BJ (cell line): ENCODE data around the gene LEMD2. TPM values are rescaled to one million over a fixed set of nuclear protein-coding genes. Genes with fewer than 3 reads are reported as not detected.
A peak's percentile ranks its signal among the peaks of the same experiment; 100 is the strongest.

Experiments used
- CTCF ChIA-PET: fragments of 350-600 bp; formaldehyde crosslinking; extraction: SDS; loops from one replicate; lab custom pipeline; 2021; ENCODE audit warnings: antibody characterized with exemption, inconsistent platforms; lab: Yijun Ruan, JAX
- POLR2A ChIA-PET: fragments of 300-600 bp; sonication (Branson Sonifier 250); formaldehyde crosslinking; extraction: SDS; loops from one replicate; lab custom pipeline; 2021; ENCODE audit warnings: antibody characterized with exemption; lab: Charles Lee
- DNase-seq: peaks from one replicate; pipeline ENCODE4 v3.0.0-alpha.2; 2011; ENCODE audit warnings: low read depth
- H3K27me3 ChIP-seq: 2 replicates; pipeline ENCODE4 v1.6.0; 2011; ENCODE audit warnings: low read length; ENCODE audit not compliant: control insufficient read depth, insufficient read depth
- H3K36me3 ChIP-seq: 2 replicates; pipeline ENCODE4 v1.5.1; 2011; ENCODE audit warnings: low read length; ENCODE audit not compliant: control insufficient read depth, insufficient read depth
- H3K4me3 ChIP-seq: 2 replicates; pipeline ENCODE4 v1.5.1; 2011; ENCODE audit warnings: low read depth, mild to moderate bottlenecking, control low read depth, low read length
- polyA plus RNA-seq: library from polyadenylated mRNA; depleted of rRNA; stranded (reverse); fragments of >200 nt; gene quantifications from 2 replicates; pipeline ENCODE4 v1.2.3, GENCODE V29; 2011
- TF ChIP-seq, protein P1 (sequence below): IDR thresholded peaks from 2 replicates; pipeline ENCODE4 v1.5.1; 2011; ENCODE audit warnings: low read depth, mild to moderate bottlenecking, control low read depth, inconsistent platforms, low read length, moderate library complexity; ENCODE audit not compliant: insufficient read depth

LEMD2 gene
- polyA plus RNA-seq, 1 experiment: 59.8 TPM

DNA sequence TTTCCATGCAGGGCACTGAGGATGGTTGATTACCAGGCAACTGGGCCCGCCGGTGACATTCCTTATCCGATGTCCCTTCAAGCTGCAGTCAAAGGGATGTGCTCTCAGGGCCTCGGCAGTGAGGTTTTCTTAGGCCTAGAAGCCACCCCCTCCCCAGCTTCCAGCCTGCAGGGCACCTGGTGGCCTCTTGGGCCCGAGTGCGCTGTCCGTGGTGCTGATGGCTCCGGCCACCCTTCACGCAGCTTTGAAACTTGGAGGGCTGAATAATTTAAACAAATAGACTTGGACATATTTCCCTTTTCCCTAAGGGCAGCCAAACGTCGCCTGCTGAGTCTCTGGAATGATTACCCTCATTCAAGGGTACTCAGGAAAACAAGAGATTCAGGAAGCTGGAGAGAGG, 23.7 kb upstream of the LEMD2 start:
- POLR2A ChIA-PET: no interaction called here
- H3K36me3 ChIP-seq: no peaks in the 10 kb centered on the region
- CTCF ChIA-PET: interaction anchor here (0.6 to 1.1 kb wide), 2 partner anchors 11 to 314 kb away, joined by 3 to 4 read pairs; no protein-coding TSS in a partner anchor
- peaks cover 17% of the 10 kb centered on the region for H3K27me3 ChIP-seq
- H3K4me3 ChIP-seq: no peak overlapping the region
- DNase-seq: no peak
- TF ChIP-seq, protein P1, sequence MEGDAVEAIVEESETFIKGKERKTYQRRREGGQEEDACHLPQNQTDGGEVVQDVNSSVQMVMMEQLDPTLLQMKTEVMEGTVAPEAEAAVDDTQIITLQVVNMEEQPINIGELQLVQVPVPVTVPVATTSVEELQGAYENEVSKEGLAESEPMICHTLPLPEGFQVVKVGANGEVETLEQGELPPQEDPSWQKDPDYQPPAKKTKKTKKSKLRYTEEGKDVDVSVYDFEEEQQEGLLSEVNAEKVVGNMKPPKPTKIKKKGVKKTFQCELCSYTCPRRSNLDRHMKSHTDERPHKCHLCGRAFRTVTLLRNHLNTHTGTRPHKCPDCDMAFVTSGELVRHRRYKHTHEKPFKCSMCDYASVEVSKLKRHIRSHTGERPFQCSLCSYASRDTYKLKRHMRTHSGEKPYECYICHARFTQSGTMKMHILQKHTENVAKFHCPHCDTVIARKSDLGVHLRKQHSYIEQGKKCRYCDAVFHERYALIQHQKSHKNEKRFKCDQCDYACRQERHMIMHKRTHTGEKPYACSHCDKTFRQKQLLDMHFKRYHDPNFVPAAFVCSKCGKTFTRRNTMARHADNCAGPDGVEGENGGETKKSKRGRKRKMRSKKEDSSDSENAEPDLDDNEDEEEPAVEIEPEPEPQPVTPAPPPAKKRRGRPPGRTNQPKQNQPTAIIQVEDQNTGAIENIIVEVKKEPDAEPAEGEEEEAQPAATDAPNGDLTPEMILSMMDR: peak; percentile 53

DNA sequence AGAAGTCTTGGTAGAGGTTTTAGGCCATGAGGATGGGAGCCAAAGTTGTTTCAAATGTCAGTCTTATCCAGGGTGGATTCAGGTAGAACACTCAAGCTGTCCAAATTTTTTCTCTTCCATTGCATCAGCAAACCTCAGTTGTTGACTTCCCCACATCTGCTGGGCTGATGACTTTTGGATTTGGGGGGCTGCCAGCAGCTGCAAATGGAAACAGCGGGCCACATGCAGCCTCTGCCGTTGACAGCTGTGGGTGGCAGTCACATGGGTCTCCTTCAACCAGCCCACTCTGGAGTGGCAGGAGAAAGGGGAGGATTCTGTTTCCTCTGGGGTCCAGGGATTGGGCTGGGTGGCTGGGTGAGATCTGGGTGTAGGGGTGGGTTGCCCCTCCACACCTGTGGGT, 20.7 kb upstream of the LEMD2 start:
- Histone ChIP-seq H3K27me3 (peaks cover 26% of the 10 kb centered on the region), H3K36me3 (no peaks in the 10 kb centered on the region), H3K4me3 (no peak overlapping the region)
- CTCF ChIA-PET: interaction anchor here (0.5 kb wide), 1 partner anchor 39 kb away, joined by 3 read pairs; no protein-coding TSS in a partner anchor
- TF ChIP-seq, protein P1: no peak
- no peak for DNase-seq
- POLR2A ChIA-PET: no interaction called here

DNA sequence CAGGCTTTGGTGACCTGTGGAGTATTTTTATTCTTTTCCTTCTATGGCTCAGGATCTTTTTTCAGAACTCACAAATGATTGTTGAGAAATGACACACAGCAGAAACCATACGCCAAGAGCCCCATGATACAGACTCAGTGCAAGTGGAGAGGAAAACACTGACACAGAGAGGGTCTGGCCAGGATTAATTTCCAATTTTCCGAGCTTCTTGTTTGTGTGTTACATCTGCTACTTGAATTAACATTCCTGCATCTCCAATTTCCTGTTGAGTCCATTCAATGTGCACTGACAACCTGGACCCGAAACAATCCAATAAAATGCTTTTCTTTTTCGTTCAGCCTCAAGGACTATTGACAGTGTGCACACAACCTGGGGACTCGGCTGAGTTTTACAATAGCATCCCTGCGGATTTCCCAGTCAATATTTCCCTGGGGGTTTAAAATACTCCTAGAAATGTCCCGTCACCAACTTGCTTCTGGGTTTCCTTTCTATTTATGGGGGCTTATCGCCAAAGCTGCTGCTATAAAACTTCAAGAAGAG, 19.8 kb upstream of the LEMD2 start:
- H3K4me3 ChIP-seq: no peak overlapping the region
- H3K36me3 ChIP-seq: no peaks in the 10 kb centered on the region
- H3K27me3 ChIP-seq: peaks cover 28% of the 10 kb centered on the region
- TF ChIP-seq, protein P1: no peak
- CTCF ChIA-PET: no interaction called here
- DNase-seq: no peak
- POLR2A ChIA-PET: no interaction called here

DNA sequence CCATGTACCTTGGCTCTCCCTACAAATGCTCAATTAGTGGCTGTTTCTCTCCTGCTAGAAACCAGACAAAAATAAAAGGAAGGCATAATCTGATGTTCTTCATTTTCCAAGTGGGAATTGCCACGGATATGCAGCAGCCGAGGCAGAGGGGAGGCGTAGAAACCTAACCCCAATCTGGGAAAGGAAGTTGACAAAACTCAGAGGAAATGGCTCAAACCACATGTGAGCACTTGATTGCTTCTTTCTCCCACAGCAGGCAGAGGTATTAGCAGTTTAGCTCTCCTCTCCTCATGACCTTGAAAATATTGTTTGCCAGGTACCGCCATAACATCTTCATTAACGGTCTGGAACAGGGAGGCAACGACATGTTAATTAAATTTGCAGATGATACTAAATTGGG, 18.7 kb upstream of the LEMD2 start:
- H3K27me3 ChIP-seq: peaks cover 30% of the 10 kb centered on the region
- CTCF ChIA-PET: no interaction called here
- POLR2A ChIA-PET: no interaction called here
- TF ChIP-seq, protein P1: no peak
- H3K36me3 ChIP-seq: no peaks in the 10 kb centered on the region
- no peak for DNase-seq
- H3K4me3 ChIP-seq: no peak overlapping the region

DNA sequence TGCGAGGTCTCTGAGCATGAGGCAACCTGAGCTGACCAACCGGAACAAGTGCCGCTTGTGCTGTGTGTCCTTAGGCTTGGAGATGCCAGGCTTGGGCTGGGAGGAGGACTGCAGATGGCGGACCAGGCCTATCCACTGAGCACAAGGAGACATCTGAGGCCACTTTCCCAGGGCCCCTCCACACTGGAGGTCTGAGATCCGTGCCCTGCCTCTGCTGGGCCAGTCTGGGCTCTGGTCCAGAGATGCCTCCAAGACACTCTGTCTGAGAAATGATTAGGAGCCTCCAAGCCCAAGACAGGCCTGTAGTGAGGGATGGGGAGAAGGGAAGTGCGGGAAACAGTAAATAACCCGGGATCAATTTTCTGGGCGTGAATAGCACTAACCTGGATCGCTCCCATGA, 17.9 kb upstream of the LEMD2 start:
- ChIA-PET CTCF (no interaction called here), POLR2A (no interaction called here)
- peaks cover 32% of the 10 kb centered on the region for H3K27me3 ChIP-seq
- no peak overlapping the region for H3K4me3 ChIP-seq
- TF ChIP-seq, protein P1: no peak
- no peak for DNase-seq
- H3K36me3 ChIP-seq: no peaks in the 10 kb centered on the region
